Endothelial cell of umbilical vein (primary cell): Measurements from ENCODE around the gene HDAC5. TPM values are rescaled to one million over a fixed set of nuclear protein-coding genes. Genes with fewer than 3 reads are reported as not detected.
"Not testable (repeated sequence)": the region's sequence is repeated elsewhere in the genome, so short reads cannot be mapped to it uniquely, and the experiment has no call there.

ENCODE experiments used
- BruUV-seq: library from RNA; stranded (reverse); fragments of 400-500 nt; replicated peaks from 2 replicates; lab custom pipeline; 2021; lab: Mats Ljungman, UMichigan
- CTCF ChIA-PET: fragments of 300-600, 350-600 bp; sonication (Branson Sonifier 250); formaldehyde crosslinking; loops from one replicate; lab custom pipeline; 2021; ENCODE audit warnings: antibody characterized with exemption, inconsistent platforms; lab: Charles Lee
- POLR2A ChIA-PET: fragments of 300-600, 350-600 bp; sonication (Branson Sonifier 250); formaldehyde crosslinking; loops from one replicate; lab custom pipeline; 2021; ENCODE audit warnings: antibody characterized with exemption, inconsistent platforms; lab: Charles Lee
- DNase-seq: peaks from one replicate; pipeline ENCODE4 v3.0.0-alpha.2; 2011; ENCODE audit warnings: low read depth, low spot score
- FAIRE-seq: peaks from 2 replicates; lab custom pipeline; 2011; peaks lifted over from hg19 to GRCh38; lab: Jason Lieb, UNC
- H2AFZ ChIP-seq: 2 replicates; pipeline ENCODE4 v1.6.0; 2012; ENCODE audit warnings: low read depth, low read length, control low read depth, inconsistent platforms
- H3K27ac ChIP-seq: 2 replicates; pipeline ENCODE4 v1.5.1; 2011; ENCODE audit warnings: low read depth, mild to moderate bottlenecking, control low read depth, low read length, moderate library complexity; ENCODE audit not compliant: insufficient read depth
- H3K27me3 ChIP-seq, 2 experiments: 2 replicates each; pipeline versions ENCODE4 v1.6.0 to v1.6.1; 2011; ENCODE audit warnings: low read length in 2 of 2, mixed read lengths in 1 of 2; ENCODE audit not compliant: control insufficient read depth in 2 of 2, insufficient read depth in 2 of 2
- H3K36me3 ChIP-seq, 2 experiments: 2 replicates in 1 of 2; 3 replicates in 1 of 2; pipeline ENCODE4 v1.5.1; 2011; ENCODE audit warnings: low read length in 2 of 2, mild to moderate bottlenecking in 1 of 2, moderate library complexity in 1 of 2; ENCODE audit not compliant: control insufficient read depth in 2 of 2, insufficient read depth in 2 of 2; ENCODE audit errors: extremely low read depth in 1 of 2
- H3K4me1 ChIP-seq: 3 replicates; pipeline ENCODE4 v1.5.1; 2011; ENCODE audit warnings: mild to moderate bottlenecking, low read length; ENCODE audit not compliant: control insufficient read depth, insufficient read depth; ENCODE audit errors: extremely low read depth
- H3K4me2 ChIP-seq: 2 replicates; pipeline ENCODE4 v1.6.1; 2011; ENCODE audit warnings: low read length, control low read depth, mixed read lengths; ENCODE audit not compliant: insufficient read depth
- H3K4me3 ChIP-seq, 3 experiments: fragments of 200-600 bp in 1 of 3; sonication (generic), shearing (Covaris generic) in 1 of 3; replicated peaks in 1 of 3; 2 replicates each; pipeline ENCODE4 v1.5.1; 2011 to 2016; ENCODE audit warnings: control low read depth in 3 of 3, low read length in 3 of 3, mild to moderate bottlenecking in 2 of 3, inconsistent platforms in 1 of 3, low read depth in 1 of 3, moderate library complexity in 1 of 3; ENCODE audit not compliant: insufficient read depth in 1 of 3
- H3K79me2 ChIP-seq: 2 replicates; pipeline ENCODE4 v1.6.0; 2012; ENCODE audit warnings: low read length, inconsistent platforms; ENCODE audit not compliant: control insufficient read depth, insufficient read depth
- H3K9ac ChIP-seq: replicated peaks from 2 replicates; pipeline ENCODE3; 2011; ENCODE audit warnings: low read length, control low read depth; ENCODE audit not compliant: insufficient read depth; ENCODE audit errors: extremely low read depth
- H3K9me1 ChIP-seq: replicated peaks from 3 replicates; pipeline ENCODE4 v1.6.0; 2011; ENCODE audit warnings: mild to moderate bottlenecking, low read length; ENCODE audit not compliant: control insufficient read depth, insufficient read depth; ENCODE audit errors: extremely low read depth
- H3K9me3 ChIP-seq: replicated peaks from 2 replicates; pipeline ENCODE4 v1.5.1; 2012; ENCODE audit warnings: low read length, inconsistent platforms; ENCODE audit not compliant: control insufficient read depth, insufficient read depth
- H4K20me1 ChIP-seq: replicated peaks from 2 replicates; pipeline ENCODE3; 2011; ENCODE audit warnings: mild to moderate bottlenecking, low read length; ENCODE audit not compliant: control insufficient read depth, insufficient read depth; ENCODE audit errors: extremely low read depth
- EZH2 ChIP-seq: IDR thresholded peaks from 2 replicates; pipeline ENCODE4 v1.6.1; 2012; ENCODE audit warnings: borderline replicate concordance, low read depth, mild to moderate bottlenecking, moderate library complexity, low read length, inconsistent platforms; ENCODE audit not compliant: severe bottlenecking
- GATA2 ChIP-seq: IDR thresholded peaks from 2 replicates; pipeline ENCODE4 v1.7.0; 2011; ENCODE audit warnings: low read depth, mild to moderate bottlenecking, moderate library complexity, mixed read lengths, low read length; ENCODE audit not compliant: insufficient read length, insufficient read depth
- POLR2A ChIP-seq: IDR thresholded peaks from 2 replicates; pipeline ENCODE4 v1.6.1; 2012; ENCODE audit warnings: low read depth, mild to moderate bottlenecking, control low read depth, low read length
- POLR2AphosphoS5 ChIP-seq: IDR thresholded peaks from 2 replicates; pipeline ENCODE4 v1.6.1; 2012; ENCODE audit warnings: low read depth, mild to moderate bottlenecking, control low read depth, low read length, moderate library complexity; ENCODE audit not compliant: insufficient read depth
- dilution Hi-C: fragments of 300-500 bp; cut with MboI; formaldehyde crosslinking; loops from one replicate; pipeline ENCODE4 v1.15.0; 2019; ENCODE audit warnings: low sequenced_read_pairs; ENCODE audit not compliant: extremely low pct_ligation_motif_present
- intact Hi-C: fragments of 100-400 bp; cut with micrococcal nuclease; formaldehyde crosslinking; loops from one replicate; pipeline ENCODE4 v1.10.0; 2022
- polyA plus RNA-seq, 4 experiments: library from polyadenylated mRNA; depleted of rRNA in 3 of 4; stranded (reverse) in 3 of 4; unstranded in 1 of 4; fragments of >200 nt; gene quantifications; 2 replicates each; pipeline versions ENCODE4 v1.2.1 to v1.2.3, GENCODE V29; 2011 to 2012; ENCODE audit warnings: missing spikeins in 1 of 4
- total RNA-seq: library from RNA; stranded (reverse); gene quantifications from 2 replicates; pipeline ENCODE4 v1.2.3, GENCODE V29; 2021
- TF ChIP-seq, protein P1 (sequence below), 2 donors: IDR thresholded peaks; 1 replicate in 1 of 2; 2 replicates in 1 of 2; pipeline ENCODE4 v1.5.1; 2011; ENCODE audit warnings: low read length in 2 of 2, mild to moderate bottlenecking in 2 of 2, moderate library complexity in 2 of 2, control low read depth in 1 of 2, inconsistent platforms in 1 of 2, low read depth in 1 of 2; ENCODE audit not compliant: insufficient read depth in 1 of 2; ENCODE audit errors: extremely low read depth in 1 of 2

The HDAC5 gene
- total and polyA plus RNA-seq, 2 donors (not counting 3 experiments of a cell fraction or from before 2014, with no cell fraction given), result 35.4 to 40.4 TPM

DNA sequence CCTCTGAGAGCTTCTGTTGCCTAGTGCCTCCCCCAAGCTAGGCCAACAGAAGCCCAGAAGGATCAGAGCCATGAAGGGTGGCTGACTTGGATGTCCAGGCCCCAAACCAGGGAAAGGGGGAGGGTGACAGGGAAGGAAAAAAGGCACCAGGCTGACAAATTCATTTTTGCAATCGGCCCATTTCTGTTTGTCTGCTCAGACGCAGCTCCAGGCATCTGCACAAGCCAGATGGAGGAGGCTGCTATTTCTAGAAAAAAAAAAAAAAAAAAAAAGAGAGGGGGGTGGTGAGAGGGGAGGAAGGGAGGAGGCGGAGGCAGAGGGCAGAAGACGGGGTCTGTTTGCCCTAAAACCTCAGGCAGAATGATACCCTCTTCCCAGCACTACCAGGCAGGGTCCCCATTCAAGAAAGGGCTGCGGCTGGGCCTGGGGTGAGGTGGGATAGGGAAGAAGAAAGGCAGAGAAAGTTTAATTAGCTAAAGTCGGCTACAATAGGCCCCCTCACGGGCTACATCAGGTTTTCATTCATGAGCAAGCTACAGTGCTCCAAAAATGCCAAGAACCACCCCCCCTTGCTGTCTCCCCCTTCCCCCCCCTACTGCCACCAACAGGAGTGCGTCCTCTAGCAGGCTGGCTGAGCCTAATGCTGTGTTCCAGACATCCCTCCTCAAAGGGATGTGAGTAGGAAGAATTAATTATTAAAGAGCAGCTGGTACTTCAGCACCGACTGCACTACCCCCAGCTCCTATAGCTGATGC, 2.4 kb downstream of the HDAC5 start:
- no peaks in the 10 kb centered on the region for H4K20me1 ChIP-seq
- H2AFZ ChIP-seq, result no peak overlapping the region
- DNase-seq, result no peak
- H3K4me2 ChIP-seq, result no peak overlapping the region
- no peak overlapping the region for H3K4me3 ChIP-seq
- no peaks in the 10 kb centered on the region for H3K79me2 ChIP-seq
- TF ChIP-seq, protein P1, sequence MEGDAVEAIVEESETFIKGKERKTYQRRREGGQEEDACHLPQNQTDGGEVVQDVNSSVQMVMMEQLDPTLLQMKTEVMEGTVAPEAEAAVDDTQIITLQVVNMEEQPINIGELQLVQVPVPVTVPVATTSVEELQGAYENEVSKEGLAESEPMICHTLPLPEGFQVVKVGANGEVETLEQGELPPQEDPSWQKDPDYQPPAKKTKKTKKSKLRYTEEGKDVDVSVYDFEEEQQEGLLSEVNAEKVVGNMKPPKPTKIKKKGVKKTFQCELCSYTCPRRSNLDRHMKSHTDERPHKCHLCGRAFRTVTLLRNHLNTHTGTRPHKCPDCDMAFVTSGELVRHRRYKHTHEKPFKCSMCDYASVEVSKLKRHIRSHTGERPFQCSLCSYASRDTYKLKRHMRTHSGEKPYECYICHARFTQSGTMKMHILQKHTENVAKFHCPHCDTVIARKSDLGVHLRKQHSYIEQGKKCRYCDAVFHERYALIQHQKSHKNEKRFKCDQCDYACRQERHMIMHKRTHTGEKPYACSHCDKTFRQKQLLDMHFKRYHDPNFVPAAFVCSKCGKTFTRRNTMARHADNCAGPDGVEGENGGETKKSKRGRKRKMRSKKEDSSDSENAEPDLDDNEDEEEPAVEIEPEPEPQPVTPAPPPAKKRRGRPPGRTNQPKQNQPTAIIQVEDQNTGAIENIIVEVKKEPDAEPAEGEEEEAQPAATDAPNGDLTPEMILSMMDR (IDR thresholded peaks at IDR 0.05; ENCODE audit: extremely low read depth in 1 of 2, insufficient read depth in 1 of 2, low read depth in 1 of 2, low read length in 2 of 2), result no peak
- TF ChIP-seq POLR2A, result no peak
- no peak for TF ChIP-seq GATA2
- no peak for TF ChIP-seq EZH2
- TF ChIP-seq POLR2AphosphoS5, result no peak
- no peak overlapping the region for H3K27ac ChIP-seq
- FAIRE-seq, result no peak
- intact Hi-C loops, result no loop called here
- POLR2A ChIA-PET, result interaction anchor here (0.9 kb wide), 1 partner anchor 9 kb away, joined by 8 read pairs; no protein-coding TSS in a partner anchor
- H3K9me3 ChIP-seq, result no peaks in the 10 kb centered on the region
- CTCF ChIA-PET, result interaction anchor here (0.8 to 1.5 kb wide), 6 partner anchors 11 to 177 kb away, joined by 3 to 4 read pairs (median 3); no protein-coding TSS in a partner anchor
- peaks cover 2 to 7% of the 10 kb centered on the region in 2 experiments for H3K27me3 ChIP-seq
- no TSS peak for BruUV-seq
- no peak overlapping the region for H3K9ac ChIP-seq
- peaks cover 7% of the 10 kb centered on the region for H3K4me1 ChIP-seq
- dilution Hi-C loops, result no loop called here
- peaks cover 0 to under 1% of the 10 kb centered on the region in 2 experiments for H3K36me3 ChIP-seq
- H3K9me1 ChIP-seq, result no peaks in the 10 kb centered on the region

DNA sequence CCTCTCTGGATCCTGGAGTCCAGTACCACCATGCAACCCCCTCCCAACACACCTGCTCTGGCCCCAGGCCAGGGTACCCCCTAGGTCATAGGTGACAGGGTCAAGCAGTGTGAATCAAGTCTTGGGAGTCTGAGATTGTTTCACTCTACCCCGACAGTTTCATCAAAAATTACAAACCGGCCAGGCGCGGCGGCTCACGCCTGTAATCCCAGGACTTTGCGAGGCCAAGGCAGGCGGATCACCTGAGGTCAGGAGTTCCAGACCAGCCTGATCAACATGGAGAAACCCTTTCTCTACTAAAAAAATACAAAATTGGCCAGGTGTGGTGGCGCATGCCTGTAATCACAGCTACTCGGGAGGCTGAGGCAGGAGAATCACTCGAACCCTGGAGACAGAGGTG, 3.2 kb downstream of the HDAC5 start:
- H3K4me1 ChIP-seq, H4K20me1 ChIP-seq, dilution Hi-C loops, POLR2A ChIA-PET, H3K27ac ChIP-seq, H3K9ac ChIP-seq, H3K9me1 ChIP-seq, BruUV-seq, H3K4me3 ChIP-seq, H2AFZ ChIP-seq, H3K27me3 ChIP-seq, H3K4me2 ChIP-seq, FAIRE-seq, H3K79me2 ChIP-seq, intact Hi-C loops, H3K9me3 ChIP-seq, H3K36me3 ChIP-seq, DNase-seq: not testable (repeated sequence)
- CTCF ChIA-PET, result interaction anchor here (0.8 to 1.5 kb wide), 3 partner anchors 37 to 403 kb away, joined by 3 to 4 read pairs (median 3); no protein-coding TSS in a partner anchor
